Hepatocyte (in vitro differentiated cells): Measurements from ENCODE around the gene PDLIM7. TPM values are rescaled to one million over a fixed set of nuclear protein-coding genes. Genes with fewer than 3 reads are reported as not detected.

Experiments
- DNase-seq: peaks from one replicate; pipeline ENCODE4 v3.0.0-alpha.2; 2016; ENCODE audit warnings: low spot score
- H2AFZ ChIP-seq: fragments of 200-600 bp; sonication (generic); 2 replicates; pipeline ENCODE4 v1.6.0; 2016; ENCODE audit warnings: antibody characterized with exemption, mild to moderate bottlenecking
- H3K27ac ChIP-seq: fragments of 200-600 bp; sonication (generic); 2 replicates; pipeline ENCODE4 v1.5.1; 2016; ENCODE audit warnings: mild to moderate bottlenecking
- H3K27me3 ChIP-seq: fragments of 200-600 bp; sonication (generic); 2 replicates; pipeline ENCODE4 v1.6.1; 2016
- H3K36me3 ChIP-seq: fragments of 200-600 bp; sonication (generic); replicated peaks from 2 replicates; pipeline ENCODE4 v1.5.1; 2016; ENCODE audit warnings: low read depth; ENCODE audit not compliant: insufficient read depth
- H3K4me1 ChIP-seq: fragments of 200-600 bp; sonication (generic); 2 replicates; pipeline ENCODE4 v1.5.1; 2016; ENCODE audit warnings: mild to moderate bottlenecking, moderate library complexity; ENCODE audit not compliant: insufficient read depth
- H3K4me2 ChIP-seq: fragments of 200-600 bp; sonication (generic); 2 replicates; pipeline ENCODE4 v1.6.0; 2016
- H3K4me3 ChIP-seq: fragments of 200-600 bp; sonication (generic); 2 replicates; pipeline ENCODE4 v1.5.1; 2016; ENCODE audit warnings: mild to moderate bottlenecking
- H3K79me2 ChIP-seq: fragments of 200-600 bp; sonication (generic); 2 replicates; pipeline ENCODE4 v1.6.0; 2017; ENCODE audit warnings: mild to moderate bottlenecking
- H3K9me2 ChIP-seq: fragments of 200-600 bp; sonication (generic); replicated peaks from 2 replicates; pipeline ENCODE4 v1.6.0; 2017; ENCODE audit warnings: mild to moderate bottlenecking; ENCODE audit not compliant: insufficient read depth
- H3K9me3 ChIP-seq: fragments of 200-600 bp; sonication (generic); 2 replicates; pipeline ENCODE4 v1.5.1; 2016; ENCODE audit warnings: low read depth, mild to moderate bottlenecking
- H4K20me1 ChIP-seq: fragments of 200-600 bp; sonication (generic); 2 replicates; pipeline ENCODE4 v1.6.0; 2016; ENCODE audit warnings: mild to moderate bottlenecking; ENCODE audit not compliant: insufficient read depth, poor library complexity, severe bottlenecking
- CTCF ChIP-seq: fragments of 200-600 bp; sonication (generic); IDR thresholded peaks from 2 replicates; pipeline ENCODE4 v1.5.1; 2016; ENCODE audit warnings: antibody characterized with exemption, mild to moderate bottlenecking; ENCODE audit not compliant: poor library complexity
- EZH2 ChIP-seq: fragments of 200-600 bp; sonication (generic); IDR thresholded peaks from 2 replicates; pipeline ENCODE4 v1.6.1; 2016; ENCODE audit warnings: antibody characterized with exemption, mild to moderate bottlenecking, borderline replicate concordance
- EZH2phosphoT487 ChIP-seq: fragments of 200-600 bp; sonication (generic); IDR thresholded peaks from one replicate; pipeline ENCODE4 v1.6.1; 2018; ENCODE audit warnings: antibody characterized with exemption, mild to moderate bottlenecking, low read depth, moderate library complexity; ENCODE audit not compliant: unreplicated experiment, severe bottlenecking
- WGBS: methylation state at CpG from one replicate; pipeline ENCODE4 v1.1.6; 2016; ENCODE audit warnings: low lambda C conversion rate; ENCODE audit errors: missing lambda C conversion rate; 5-methylcytosine and 5-hydroxymethylcytosine counted together
- polyA plus RNA-seq: library from polyadenylated mRNA; unstranded; fragments of >200 nt; fragmentation: Nextera tagmentation; extraction: Ambion mirVana; gene quantifications from 2 replicates; pipeline ENCODE4 v1.2.1, GENCODE V29; 2016
- total RNA-seq: library from RNA; depleted of rRNA; stranded (reverse); fragments of >200 nt; gene quantifications from 2 replicates; pipeline ENCODE4 v1.2.3, GENCODE V29; 2014

Gene PDLIM7
- total and polyA plus RNA-seq, 2 experiments from 2014 or later: 57.1 to 143 TPM

GRCh38 chr5:177492841-177493240, 4.6 kb downstream of the PDLIM7 start:
- Histone ChIP-seq H2AFZ (no peak overlapping the region), H3K9me2 (no peaks in the 10 kb centered on the region), H3K4me1 (peaks cover 28% of the 10 kb centered on the region), H3K27ac (no peak overlapping the region), H4K20me1 (peaks cover 8% of the 10 kb centered on the region), H3K79me2 (peaks cover 20% of the 10 kb centered on the region), H3K9me3 (no peaks in the 10 kb centered on the region), H3K4me3 (no peak overlapping the region), H3K4me2 (no peak overlapping the region), H3K36me3 (no peaks in the 10 kb centered on the region), H3K27me3 (no peaks in the 10 kb centered on the region)
- WGBS: 87% methylated on average over 7 of the region's 7 CpGs
- TF ChIP-seq CTCF (no peak), EZH2phosphoT487 (no peak), EZH2 (no peak)
- DNase-seq: no peak

- WGBS: 96% methylated on average over 43 of the region's 54 CpGs
- no peaks in the 10 kb centered on the region for H3K36me3 ChIP-seq
- peaks cover 28% of the 10 kb centered on the region for H3K4me1 ChIP-seq
- no peaks in the 10 kb centered on the region for H3K9me2 ChIP-seq
- TF ChIP-seq EZH2phosphoT487 (no peak), EZH2 (no peak), CTCF (no peak)
- peaks cover 20% of the 10 kb centered on the region for H3K79me2 ChIP-seq
- peaks cover 8% of the 10 kb centered on the region for H4K20me1 ChIP-seq
- H3K9me3 ChIP-seq: no peaks in the 10 kb centered on the region
- no peaks in the 10 kb centered on the region for H3K27me3 ChIP-seq
- DNase-seq: no peak
- H2AFZ ChIP-seq: no peak overlapping the region
- H3K27ac ChIP-seq: no peak overlapping the region
- no peak overlapping the region for H3K4me3 ChIP-seq
- no peak overlapping the region for H3K4me2 ChIP-seq
Measured at GRCh38 chr5:177491983-177492746, 5.2 kb downstream of the PDLIM7 start.

- Histone ChIP-seq H3K79me2 (peaks cover 20% of the 10 kb centered on the region), H3K9me3 (no peaks in the 10 kb centered on the region), H2AFZ (no peak overlapping the region), H3K9me2 (no peaks in the 10 kb centered on the region), H3K4me2 (no peak overlapping the region), H3K27ac (no peak overlapping the region), H3K4me1 (peaks cover 27% of the 10 kb centered on the region), H4K20me1 (peaks cover 8% of the 10 kb centered on the region), H3K36me3 (no peaks in the 10 kb centered on the region), H3K27me3 (no peaks in the 10 kb centered on the region), H3K4me3 (no peak overlapping the region)
- 44% methylated on average over 14 of the region's 43 CpGs for WGBS
- TF ChIP-seq EZH2 (no peak), CTCF (peak; percentile 53), EZH2phosphoT487 (no peak)
- DNase-seq: peak; percentile 65
Measured at GRCh38 chr5:177491429-177491945, 5.9 kb downstream of the PDLIM7 start.
